Stimulated activated CD8-positive, alpha-beta memory T cell treated with anti-CD3 and anti-CD28 coated beads, Interleukin-15, amount 100 ng/mL, for 1 hour (primary cell): ENCODE results near the gene TSR3.

Experiments
- DNase-seq: peaks from one replicate; pipeline ENCODE4 v3.0.0-alpha.2; 2020; ENCODE audit warnings: low read depth

The TSR3 gene

DNA sequence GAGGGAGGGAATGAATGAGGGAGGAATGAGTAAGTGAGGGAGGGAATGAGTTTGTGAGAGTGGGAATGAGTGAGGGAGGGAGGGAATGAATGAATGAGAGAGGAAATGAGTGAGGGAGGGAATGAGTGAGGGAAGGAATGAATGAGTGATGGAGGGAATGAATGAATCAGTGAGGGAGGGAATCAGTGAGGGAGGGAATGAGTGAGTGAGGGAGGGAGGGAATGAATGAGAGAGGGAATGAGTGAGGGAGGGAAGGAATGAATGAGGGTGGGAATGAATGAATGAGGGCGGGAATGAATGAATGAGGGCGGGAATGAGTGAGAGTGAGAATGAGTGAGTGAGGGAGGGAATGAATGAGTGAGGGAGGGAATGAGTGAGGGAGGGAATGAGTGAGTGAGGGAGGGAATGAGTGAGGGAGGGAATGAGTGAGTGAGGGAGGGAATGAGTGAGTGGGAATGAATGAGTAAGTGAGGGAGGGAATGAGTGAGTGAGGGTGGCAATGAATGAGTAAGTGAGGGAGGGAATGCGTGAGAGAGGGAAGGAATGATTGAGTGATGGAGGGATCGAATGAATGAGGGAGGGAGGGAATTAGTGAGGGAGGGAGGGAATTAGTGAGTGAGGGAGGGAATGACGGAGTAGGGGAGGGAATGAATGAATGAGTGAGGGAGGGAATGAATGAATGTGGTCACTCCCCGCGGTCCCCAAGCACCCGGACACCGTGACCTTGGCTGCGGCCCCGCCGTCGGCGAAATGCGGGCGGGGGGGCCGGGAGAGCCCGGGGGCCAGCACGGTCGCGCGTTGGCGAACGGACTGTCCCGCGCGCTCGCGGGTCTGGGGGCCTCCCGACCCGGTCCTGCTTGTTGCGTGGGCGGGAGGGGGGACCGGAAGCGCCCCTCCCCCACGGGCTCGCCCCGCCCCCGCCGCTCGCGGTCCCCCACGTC is 43.4 kb downstream of the TSR3 start:
- DNase-seq, result no peak

DNA sequence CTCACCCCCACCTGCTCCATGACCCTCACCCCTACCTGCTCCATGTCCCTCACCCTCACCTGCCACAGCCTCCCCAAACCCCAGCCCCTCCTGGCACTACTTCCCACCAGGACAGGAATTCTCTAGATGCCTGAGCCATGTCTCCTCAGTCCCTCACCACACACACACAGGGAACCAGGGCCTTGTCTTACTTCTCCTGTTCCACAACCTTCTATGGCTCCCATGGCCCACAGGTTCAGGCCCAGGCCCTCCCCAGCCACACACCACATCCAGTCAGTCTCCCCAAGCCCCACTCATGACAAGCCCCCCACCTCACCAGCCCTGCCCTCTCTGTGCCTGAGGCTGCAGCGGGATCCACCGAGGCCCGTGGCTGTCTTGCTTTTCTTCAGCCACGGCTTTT is 45.3 kb downstream of the TSR3 start:
- DNase-seq, result no peak

DNA sequence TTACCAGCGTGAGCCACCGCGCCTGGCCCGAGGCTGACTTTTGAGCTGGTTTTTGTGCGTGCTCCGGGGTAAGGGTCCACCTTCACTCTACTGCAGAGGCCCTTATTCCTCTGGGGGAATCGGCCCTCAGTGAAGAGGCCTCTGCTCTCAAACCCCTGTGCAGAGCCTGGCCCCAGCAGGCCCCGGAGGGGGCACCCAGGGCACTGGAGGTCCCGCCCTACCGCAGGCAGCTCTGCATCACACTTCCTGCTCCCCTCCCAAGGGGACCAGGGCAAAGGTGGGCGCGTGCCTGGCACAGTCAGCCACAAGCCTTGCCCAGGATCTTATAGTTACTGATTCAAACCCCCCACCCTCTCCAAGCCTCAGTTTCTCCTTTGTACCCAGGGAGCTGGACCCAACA is 45.9 kb downstream of the TSR3 start:
- DNase-seq, result no peak

DNA sequence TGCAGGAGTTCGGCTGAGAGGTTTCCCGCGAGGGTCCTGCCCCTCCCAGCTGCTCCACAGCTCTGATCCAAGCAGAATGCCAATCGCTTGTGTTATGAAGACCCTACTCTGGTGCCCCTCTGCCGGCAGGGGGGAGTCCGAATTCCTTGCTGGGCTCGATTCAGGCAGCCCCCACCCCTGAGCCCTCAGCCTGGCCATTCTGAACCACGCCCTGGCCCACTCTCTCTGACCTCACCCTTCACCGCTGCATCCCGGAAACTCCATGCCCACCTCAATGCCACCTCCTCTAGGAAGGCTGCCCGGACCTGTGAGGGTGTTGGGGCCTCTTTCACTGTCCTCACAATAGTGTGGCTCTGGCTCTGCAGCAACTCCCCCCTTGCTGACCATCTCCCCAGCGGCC is 50.1 kb downstream of the TSR3 start:
- no peak for DNase-seq

DNA sequence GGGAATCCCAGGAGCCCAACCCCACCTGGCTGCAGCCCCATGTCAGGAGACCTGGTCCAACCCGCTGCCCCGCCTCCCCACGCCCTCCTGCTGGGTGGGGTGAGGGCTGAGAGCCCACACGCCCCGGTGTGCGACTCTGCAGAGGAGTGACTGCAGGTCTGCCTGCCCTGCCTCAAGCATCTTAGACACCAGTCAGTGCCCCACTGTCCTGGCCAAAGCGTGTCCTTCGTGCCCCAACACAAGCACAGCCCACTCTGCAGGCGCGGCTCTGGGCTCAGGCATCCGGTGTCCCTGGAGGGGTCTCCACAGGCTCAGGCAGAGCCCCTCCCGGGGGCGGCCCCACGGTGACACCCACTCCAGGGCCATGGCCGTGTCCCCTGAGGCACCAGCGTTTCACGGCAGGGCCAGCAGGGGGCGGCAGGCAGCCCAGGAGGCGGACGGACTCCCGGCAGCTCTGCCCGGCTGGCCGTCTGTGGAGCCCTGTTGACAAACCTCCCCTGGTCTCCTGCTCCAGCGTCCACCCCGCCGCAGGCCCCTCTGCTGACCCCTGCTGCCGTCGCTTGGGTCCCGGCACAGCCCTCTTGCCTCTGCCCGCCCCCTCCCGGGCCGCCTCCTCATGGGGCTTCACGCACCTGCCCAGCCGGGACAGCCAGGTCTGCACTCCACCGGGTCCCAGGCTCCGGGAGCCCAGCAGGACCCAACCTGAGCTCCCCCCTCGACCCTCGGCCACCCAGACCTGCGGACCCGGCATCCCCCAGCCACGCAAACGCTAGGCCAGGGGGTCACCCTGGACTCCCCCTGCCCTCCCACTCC is 50.8 kb downstream of the TSR3 start:
- peak; percentile 54 for DNase-seq

DNA sequence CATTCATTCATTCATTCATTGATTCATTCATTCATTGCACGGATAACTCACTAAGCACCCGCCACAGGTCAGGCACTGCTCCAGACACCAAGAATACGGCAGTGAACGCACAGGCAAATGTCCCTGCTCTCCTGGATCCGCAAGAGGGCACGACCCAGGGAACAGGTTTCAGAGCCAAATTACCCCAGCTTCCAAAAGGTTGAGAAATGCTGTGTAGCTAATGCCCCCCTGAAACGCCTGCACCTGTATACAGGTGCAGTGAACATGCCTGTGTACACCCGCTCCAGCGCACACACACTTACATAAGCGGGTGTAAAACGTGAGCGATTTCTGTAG is 51.8 kb downstream of the TSR3 start:
- DNase-seq, result no peak
